ENCODE results near the gene KCNIP3. TPM values are rescaled to one million over a fixed set of nuclear protein-coding genes. Genes with fewer than 3 reads are reported as not detected.

Gene KCNIP3
- total and polyA plus RNA-seq, 9 of the 15 experiments (the other 6 are each of a cell fraction or from before 2014, with no cell fraction given), result 0.04 TPM; not detected in 8

- FAIRE-seq (no peak), DNase-seq (ENCODE audit: extremely low read depth in 1 of 4, low spot score in 3 of 4) (no peak), ATAC-seq (peak; percentile 28; the same call in 1 of the 3 replicates)
- Histone ChIP-seq H3K9me3 (replicated peaks; ENCODE audit: control insufficient read depth, insufficient read depth, low read depth, low read length) (no peaks in the 10 kb centered on the region), H3K27me3 (ENCODE audit: control insufficient read depth in 2 of 2, insufficient read depth in 2 of 2, low read length in 2 of 2) (peaks cover 0 to 16% of the 10 kb centered on the region in 2 experiments; a peak in 3 of 5 replicates), H3K27ac (ENCODE audit: extremely low read depth, low read depth, low read length) (no peak overlapping the region), H4K20me1 (replicated peaks; ENCODE audit: control insufficient read depth, insufficient read depth, low read length) (no peaks in the 10 kb centered on the region), H3K4me3 (no peak overlapping the region), H3K9me1 (ENCODE audit: control insufficient read depth, insufficient read depth, low read length) (no peaks in the 10 kb centered on the region), H3K4me1 (replicated peaks in 1 of 2; ENCODE audit: control insufficient read depth in 2 of 2, insufficient read depth in 2 of 2, low read length in 2 of 2) (no peaks in the 10 kb centered on the region), H3K36me3 (ENCODE audit: control insufficient read depth, insufficient read depth, low read length) (no peaks in the 10 kb centered on the region), H3K9ac (ENCODE audit: insufficient read depth in 1 of 2, low read depth in 2 of 2, low read length in 2 of 2) (no peak overlapping the region), H3K79me2 (ENCODE audit: control insufficient read depth, insufficient read depth, low read length) (no peaks in the 10 kb centered on the region), H3K4me2 (ENCODE audit: insufficient read depth, low read length) (no peak overlapping the region), H2AFZ (ENCODE audit: low read depth, low read length) (no peak overlapping the region)
- no peak for TF ChIP-seq TCF7 (IDR thresholded peaks at IDR 0.05; ENCODE audit: borderline replicate concordance)
- TF ChIP-seq CTCF (IDR thresholded peaks at IDR 0.05 in 2 of 3, conservative IDR thresholded peaks at IDR 0.05 in 1 of 3; ENCODE audit: insufficient read depth in 2 of 3, low read depth in 1 of 3, low read length in 3 of 3), result peak in 2 of 3 experiments; percentile 14 to 18; a peak in 1 of 6 replicates
- CTCF ChIA-PET (ENCODE audit: low intra/inter-chr PET ratio), result interaction anchor here (0.6 kb wide), 1 partner anchor 54 kb away, joined by 3 read pairs; no protein-coding TSS in a partner anchor
- intact Hi-C loops (cut with micrococcal nuclease), result no loop called here
- in situ Hi-C loops (cut with MboI), result no loop called here
- WGBS (ENCODE audit: insufficient coverage, low coverage, missing lambda C conversion rate), result 4% methylated on average over 4 of the region's 7 CpGs
- POLR2A ChIA-PET, result no interaction called here
- BruUV-seq (replicated peaks), result no TSS peak
Observed at GRCh38 chr2:95289253-95289652, 7.9 kb upstream of the KCNIP3 start.

GRCh38 chr2:95291222-95291621, 5.9 kb upstream of the KCNIP3 start:
- Histone ChIP-seq H3K27ac (ENCODE audit: extremely low read depth, low read depth, low read length) (no peak overlapping the region), H3K9me1 (ENCODE audit: control insufficient read depth, insufficient read depth, low read length) (no peaks in the 10 kb centered on the region), H3K36me3 (ENCODE audit: control insufficient read depth, insufficient read depth, low read length) (no peaks in the 10 kb centered on the region), H4K20me1 (replicated peaks; ENCODE audit: control insufficient read depth, insufficient read depth, low read length) (no peaks in the 10 kb centered on the region), H3K27me3 (ENCODE audit: control insufficient read depth in 2 of 2, insufficient read depth in 2 of 2, low read length in 2 of 2) (peaks cover 3 to 28% of the 10 kb centered on the region in 2 experiments; a peak in 3 of 5 replicates), H3K4me3 (no peak overlapping the region), H2AFZ (ENCODE audit: low read depth, low read length) (no peak overlapping the region), H3K4me2 (ENCODE audit: insufficient read depth, low read length) (no peak overlapping the region), H3K9ac (ENCODE audit: insufficient read depth in 1 of 2, low read depth in 2 of 2, low read length in 2 of 2) (no peak overlapping the region), H3K9me3 (replicated peaks; ENCODE audit: control insufficient read depth, insufficient read depth, low read depth, low read length) (no peaks in the 10 kb centered on the region), H3K4me1 (replicated peaks in 1 of 2; ENCODE audit: control insufficient read depth in 2 of 2, insufficient read depth in 2 of 2, low read length in 2 of 2) (no peaks in the 10 kb centered on the region), H3K79me2 (ENCODE audit: control insufficient read depth, insufficient read depth, low read length) (no peaks in the 10 kb centered on the region)
- CTCF ChIA-PET (ENCODE audit: low intra/inter-chr PET ratio), result no interaction called here
- FAIRE-seq, result no peak
- no peak for DNase-seq (ENCODE audit: extremely low read depth in 1 of 4, low spot score in 3 of 4)
- TF ChIP-seq AFF1 (IDR thresholded peaks at IDR 0.05; ENCODE audit: low read depth in 1 of 2, partially characterized antibody in 2 of 2), result peak in 1 of 2 experiments; percentile 75
- no peak for TF ChIP-seq THRAP3 (IDR thresholded peaks at IDR 0.05; ENCODE audit: borderline replicate concordance)
- no peak for TF ChIP-seq ZBTB12 (CRISPR knock-in tag; IDR thresholded peaks at IDR 0.05)
- intact Hi-C loops (cut with micrococcal nuclease), result no loop called here
- POLR2A ChIA-PET, result no interaction called here
- ATAC-seq, result no peak
- BruUV-seq (replicated peaks), result no TSS peak
- in situ Hi-C loops (cut with MboI), result no loop called here

Measured in K562 (cell line).